ENCODE results near the gene ALOX5AP.

GRCh38 chr13:30735025-30735871 is at the start of gene ALOX5AP:
- TF ChIP-seq SP1 (IDR thresholded peaks at IDR 0.05) (no peak), CTCF (IDR thresholded peaks at IDR 0.05; ENCODE audit: low read depth, low read length, missing input control) (no peak), RXRA (IDR thresholded peaks at IDR 0.05) (no peak), JUND (IDR thresholded peaks at IDR 0.05) (no peak), RAD21 (IDR thresholded peaks at IDR 0.05) (no peak), EGR1 (IDR thresholded peaks at IDR 0.05; ENCODE audit: low read depth in 2 of 2) (no peak), FOXA1 (IDR thresholded peaks at IDR 0.05) (no peak), YY1 (IDR thresholded peaks at IDR 0.05) (no peak), FOXA2 (IDR thresholded peaks at IDR 0.05) (no peak), ZBTB33 (IDR thresholded peaks at IDR 0.05) (no peak), TAF1 (conservative IDR thresholded peaks at IDR 0.05) (no peak), MAX (IDR thresholded peaks at IDR 0.05) (no peak), GABPA (IDR thresholded peaks at IDR 0.05 in 1 of 2, conservative IDR thresholded peaks at IDR 0.05 in 1 of 2) (no peak), REST (IDR thresholded peaks at IDR 0.05) (no peak)

All from liver (tissue), 3 donors.